Spleen (tissue), 7 donors: ENCODE measurements around the gene INPP4B.

Experiments used
- POLR2A ChIP-seq, 3 donors: fragments of 450-650 bp; IDR thresholded peaks; one replicate each; pipeline ENCODE4 v1.5.1; 2017; ENCODE audit warnings: antibody characterized with exemption in 3 of 3, mild to moderate bottlenecking in 1 of 3
- POLR2AphosphoS5 ChIP-seq, 3 donors: sonication (generic); formaldehyde crosslinking; IDR thresholded peaks; one replicate each; pipeline ENCODE4 v1.5.1; 2017; ENCODE audit warnings: antibody characterized with exemption in 3 of 3
- TF ChIP-seq, protein P1 (sequence below), 11 experiments: fragments of 200-600 bp in 7 of 11; fragments of 450-650 bp in 4 of 11; sonication (generic) in 4 of 11; IDR thresholded peaks in 8 of 11; conservative IDR thresholded peaks in 3 of 11; 1 replicate in 7 of 11; 2 replicates in 4 of 11; pipeline versions ENCODE4 v1.4.0 to v1.8.0; 2016 to 2021; ENCODE audit warnings: antibody characterized with exemption in 11 of 11, inconsistent platforms in 4 of 11, mild to moderate bottlenecking in 1 of 11
- donor health status: DM: no; HTN: no; CAD: no; lungs with moderate emphysema.
- donor health status: DM: no; HTN: no; CAD: no.
- donor health status: DM: no; HTN: no; CAD: no.

DNA sequence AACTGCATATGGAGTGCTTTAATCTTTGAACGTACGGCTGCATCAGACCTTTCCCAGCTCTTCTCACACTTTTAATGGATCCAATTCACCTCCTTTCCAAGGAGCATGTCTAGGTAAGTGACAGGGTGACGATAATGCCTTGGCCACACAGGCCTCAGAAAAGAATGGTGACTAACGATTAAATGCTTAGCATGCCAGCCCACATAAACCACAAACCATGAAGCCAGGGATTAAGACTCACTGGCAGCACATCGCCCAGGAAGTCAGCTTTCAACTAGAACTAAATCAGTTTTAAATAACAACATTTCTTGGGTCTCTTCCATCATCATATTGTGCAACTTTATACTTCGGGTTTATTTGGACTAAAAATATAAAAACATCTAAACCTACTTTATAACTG is 28.7 kb downstream of the INPP4B start:
- TF ChIP-seq, protein P1, sequence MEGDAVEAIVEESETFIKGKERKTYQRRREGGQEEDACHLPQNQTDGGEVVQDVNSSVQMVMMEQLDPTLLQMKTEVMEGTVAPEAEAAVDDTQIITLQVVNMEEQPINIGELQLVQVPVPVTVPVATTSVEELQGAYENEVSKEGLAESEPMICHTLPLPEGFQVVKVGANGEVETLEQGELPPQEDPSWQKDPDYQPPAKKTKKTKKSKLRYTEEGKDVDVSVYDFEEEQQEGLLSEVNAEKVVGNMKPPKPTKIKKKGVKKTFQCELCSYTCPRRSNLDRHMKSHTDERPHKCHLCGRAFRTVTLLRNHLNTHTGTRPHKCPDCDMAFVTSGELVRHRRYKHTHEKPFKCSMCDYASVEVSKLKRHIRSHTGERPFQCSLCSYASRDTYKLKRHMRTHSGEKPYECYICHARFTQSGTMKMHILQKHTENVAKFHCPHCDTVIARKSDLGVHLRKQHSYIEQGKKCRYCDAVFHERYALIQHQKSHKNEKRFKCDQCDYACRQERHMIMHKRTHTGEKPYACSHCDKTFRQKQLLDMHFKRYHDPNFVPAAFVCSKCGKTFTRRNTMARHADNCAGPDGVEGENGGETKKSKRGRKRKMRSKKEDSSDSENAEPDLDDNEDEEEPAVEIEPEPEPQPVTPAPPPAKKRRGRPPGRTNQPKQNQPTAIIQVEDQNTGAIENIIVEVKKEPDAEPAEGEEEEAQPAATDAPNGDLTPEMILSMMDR (IDR thresholded peaks at IDR 0.05 in 8 of 11, conservative IDR thresholded peaks at IDR 0.05 in 3 of 11): no peak
- TF ChIP-seq POLR2A (IDR thresholded peaks at IDR 0.05) (no peak), POLR2AphosphoS5 (IDR thresholded peaks at IDR 0.05) (no peak)
